ENCODE measurements around the gene SLC22A4.

Gene SLC22A4

GRCh38 chr5:132391247-132391646 lies 97.1 kb downstream of the SLC22A4 start:
- H4K91ac ChIP-seq (ENCODE audit: low read length) = no peak overlapping the region
- no peak overlapping the region for H3K9ac ChIP-seq (ENCODE audit: low read length)
- H2BK5ac ChIP-seq (ENCODE audit: low read depth, low read length, poor library complexity, severe bottlenecking) = no peak overlapping the region
- peaks cover 6% of the 10 kb centered on the region for H3K79me1 ChIP-seq (replicated peaks; ENCODE audit: low read length, poor library complexity, severe bottlenecking)
- H3K4ac ChIP-seq (ENCODE audit: low read depth in 1 of 2, low read length in 2 of 2) = no peak overlapping the region
- DNase-seq = no peak
- H2AFZ ChIP-seq (ENCODE audit: low read depth, low read length) = no peak overlapping the region
- no peak overlapping the region for H3K4me2 ChIP-seq (ENCODE audit: low read length, poor library complexity, severe bottlenecking)
- no peak overlapping the region for H3K18ac ChIP-seq (ENCODE audit: low read depth in 1 of 2, low read length in 2 of 2)
- no peaks in the 10 kb centered on the region for H3K9me3 ChIP-seq (ENCODE audit: control insufficient read depth, low read length)
- 86% methylated on average over 4 of the region's 5 CpGs for WGBS
- peak overlapping the region; percentile 95 for H2AK5ac ChIP-seq (ENCODE audit: low read length, severe bottlenecking)
- no peak overlapping the region for H3K27ac ChIP-seq (ENCODE audit: low read length, poor library complexity, severe bottlenecking)
- H3K4me1 ChIP-seq (ENCODE audit: control insufficient read depth, insufficient read depth, low read depth, low read length) = peaks cover 32% of the 10 kb centered on the region
- H2BK12ac ChIP-seq (ENCODE audit: low read length in 2 of 2) = no peak overlapping the region
- no peak overlapping the region for H3K14ac ChIP-seq (ENCODE audit: low read length in 2 of 2)
- H4K8ac ChIP-seq (ENCODE audit: low read length) = no peak overlapping the region
- H2BK15ac ChIP-seq (ENCODE audit: low read depth, poor library complexity, severe bottlenecking) = no peak overlapping the region
- no peak overlapping the region for H2BK120ac ChIP-seq (ENCODE audit: low read depth, low read length)
- H3K36me3 ChIP-seq (ENCODE audit: control insufficient read depth in 1 of 2, insufficient read depth in 2 of 2, low read depth in 1 of 2, low read length in 2 of 2) = peaks cover 14 to 28% of the 10 kb centered on the region in 2 experiments
- H3K27me3 ChIP-seq (ENCODE audit: control insufficient read depth in 1 of 2, insufficient read depth in 1 of 2, low read length in 2 of 2) = no peaks in the 10 kb centered on the region
- H3K4me3 ChIP-seq (ENCODE audit: insufficient read depth in 1 of 2, low read depth in 1 of 2, low read length in 2 of 2) = no peak overlapping the region
- H3K23ac ChIP-seq (ENCODE audit: low read length in 2 of 2) = no peak overlapping the region

- H3K4ac ChIP-seq (ENCODE audit: low read depth in 1 of 2, low read length in 2 of 2) = peak overlapping the region in 1 of 2 experiments; percentile 58
- DNase-seq = no peak
- H3K27ac ChIP-seq (ENCODE audit: low read length, poor library complexity, severe bottlenecking) = no peak overlapping the region
- peak overlapping the region; percentile 84 for H2AK5ac ChIP-seq (ENCODE audit: low read length, severe bottlenecking)
- H3K27me3 ChIP-seq (ENCODE audit: control insufficient read depth in 1 of 2, insufficient read depth in 1 of 2, low read length in 2 of 2) = no peaks in the 10 kb centered on the region
- H2BK12ac ChIP-seq (ENCODE audit: low read length in 2 of 2) = peak overlapping the region in 1 of 2 experiments; percentile 80
- no peak overlapping the region for H3K4me3 ChIP-seq (ENCODE audit: insufficient read depth in 1 of 2, low read depth in 1 of 2, low read length in 2 of 2)
- H2AFZ ChIP-seq (ENCODE audit: low read depth, low read length) = no peak overlapping the region
- no peaks in the 10 kb centered on the region for H3K9me3 ChIP-seq (ENCODE audit: control insufficient read depth, low read length)
- no peak overlapping the region for H4K8ac ChIP-seq (ENCODE audit: low read length)
- H2BK5ac ChIP-seq (ENCODE audit: low read depth, low read length, poor library complexity, severe bottlenecking) = no peak overlapping the region
- no peak overlapping the region for H4K91ac ChIP-seq (ENCODE audit: low read length)
- peaks cover 14 to 26% of the 10 kb centered on the region in 2 experiments for H3K36me3 ChIP-seq (ENCODE audit: control insufficient read depth in 1 of 2, insufficient read depth in 2 of 2, low read depth in 1 of 2, low read length in 2 of 2)
- H3K9ac ChIP-seq (ENCODE audit: low read length) = no peak overlapping the region
- peaks cover 6% of the 10 kb centered on the region for H3K79me1 ChIP-seq (replicated peaks; ENCODE audit: low read length, poor library complexity, severe bottlenecking)
- H3K23ac ChIP-seq (ENCODE audit: low read length in 2 of 2) = no peak overlapping the region
- no peak overlapping the region for H2BK15ac ChIP-seq (ENCODE audit: low read depth, poor library complexity, severe bottlenecking)
- peaks cover 28% of the 10 kb centered on the region for H3K4me1 ChIP-seq (ENCODE audit: control insufficient read depth, insufficient read depth, low read depth, low read length)
- no peak overlapping the region for H2BK120ac ChIP-seq (ENCODE audit: low read depth, low read length)
- no peak overlapping the region for H3K14ac ChIP-seq (ENCODE audit: low read length in 2 of 2)
- no peak overlapping the region for H3K4me2 ChIP-seq (ENCODE audit: low read length, poor library complexity, severe bottlenecking)
- H3K18ac ChIP-seq (ENCODE audit: low read depth in 1 of 2, low read length in 2 of 2) = no peak overlapping the region
Observed at GRCh38 chr5:132391870-132392269, 97.7 kb downstream of the SLC22A4 start.

- Histone ChIP-seq H3K14ac (ENCODE audit: low read length in 2 of 2) (no peak overlapping the region), H3K27me3 (ENCODE audit: control insufficient read depth in 1 of 2, insufficient read depth in 1 of 2, low read length in 2 of 2) (no peaks in the 10 kb centered on the region), H3K23ac (ENCODE audit: low read length in 2 of 2) (no peak overlapping the region), H3K4me1 (ENCODE audit: control insufficient read depth, insufficient read depth, low read depth, low read length) (peaks cover 26% of the 10 kb centered on the region), H2BK12ac (ENCODE audit: low read length in 2 of 2) (peak overlapping the region in 1 of 2 experiments; percentile 14), H2AK5ac (ENCODE audit: low read length, severe bottlenecking) (peak overlapping the region; percentile 10), H2BK5ac (ENCODE audit: low read depth, low read length, poor library complexity, severe bottlenecking) (no peak overlapping the region), H3K18ac (ENCODE audit: low read depth in 1 of 2, low read length in 2 of 2) (no peak overlapping the region), H3K27ac (ENCODE audit: low read length, poor library complexity, severe bottlenecking) (no peak overlapping the region), H2BK15ac (ENCODE audit: low read depth, poor library complexity, severe bottlenecking) (no peak overlapping the region), H3K4me3 (ENCODE audit: insufficient read depth in 1 of 2, low read depth in 1 of 2, low read length in 2 of 2) (no peak overlapping the region), H2BK120ac (ENCODE audit: low read depth, low read length) (no peak overlapping the region), H3K9ac (ENCODE audit: low read length) (no peak overlapping the region), H3K36me3 (ENCODE audit: control insufficient read depth in 1 of 2, insufficient read depth in 2 of 2, low read depth in 1 of 2, low read length in 2 of 2) (peaks cover 14 to 25% of the 10 kb centered on the region in 2 experiments), H3K4ac (ENCODE audit: low read depth in 1 of 2, low read length in 2 of 2) (no peak overlapping the region), H3K4me2 (ENCODE audit: low read length, poor library complexity, severe bottlenecking) (no peak overlapping the region), H4K91ac (ENCODE audit: low read length) (no peak overlapping the region), H2AFZ (ENCODE audit: low read depth, low read length) (no peak overlapping the region), H3K79me1 (replicated peaks; ENCODE audit: low read length, poor library complexity, severe bottlenecking) (peaks cover 6% of the 10 kb centered on the region), H4K8ac (ENCODE audit: low read length) (no peak overlapping the region), H3K9me3 (ENCODE audit: control insufficient read depth, low read length) (no peaks in the 10 kb centered on the region)
- WGBS = 98% methylated on average over 7 of the region's 8 CpGs
- no peak for DNase-seq
Observed at GRCh38 chr5:132392411-132392810, 98.2 kb downstream of the SLC22A4 start.

GRCh38 chr5:132392978-132393825 lies 99.0 kb downstream of the SLC22A4 start:
- H2BK12ac ChIP-seq (ENCODE audit: low read length in 2 of 2) = peak overlapping the region in 1 of 2 experiments; percentile 15
- H2AK5ac ChIP-seq (ENCODE audit: low read length, severe bottlenecking) = peak overlapping the region; percentile 14
- H3K4me1 ChIP-seq (ENCODE audit: control insufficient read depth, insufficient read depth, low read depth, low read length) = peaks cover 23% of the 10 kb centered on the region
- peaks cover 6% of the 10 kb centered on the region for H3K79me1 ChIP-seq (replicated peaks; ENCODE audit: low read length, poor library complexity, severe bottlenecking)
- no peak overlapping the region for H3K9ac ChIP-seq (ENCODE audit: low read length)
- H3K4ac ChIP-seq (ENCODE audit: low read depth in 1 of 2, low read length in 2 of 2) = no peak overlapping the region
- H3K27ac ChIP-seq (ENCODE audit: low read length, poor library complexity, severe bottlenecking) = no peak overlapping the region
- 100% methylated on average over 4 of the region's 6 CpGs for WGBS
- H3K36me3 ChIP-seq (ENCODE audit: control insufficient read depth in 1 of 2, insufficient read depth in 2 of 2, low read depth in 1 of 2, low read length in 2 of 2) = peaks cover 14 to 25% of the 10 kb centered on the region in 2 experiments
- no peak overlapping the region for H3K18ac ChIP-seq (ENCODE audit: low read depth in 1 of 2, low read length in 2 of 2)
- no peak overlapping the region for H2BK15ac ChIP-seq (ENCODE audit: low read depth, poor library complexity, severe bottlenecking)
- H4K91ac ChIP-seq (ENCODE audit: low read length) = no peak overlapping the region
- H3K23ac ChIP-seq (ENCODE audit: low read length in 2 of 2) = no peak overlapping the region
- no peak overlapping the region for H2BK120ac ChIP-seq (ENCODE audit: low read depth, low read length)
- no peak for DNase-seq
- no peak overlapping the region for H3K14ac ChIP-seq (ENCODE audit: low read length in 2 of 2)
- no peak overlapping the region for H2BK5ac ChIP-seq (ENCODE audit: low read depth, low read length, poor library complexity, severe bottlenecking)
- H3K9me3 ChIP-seq (ENCODE audit: control insufficient read depth, low read length) = no peaks in the 10 kb centered on the region
- H3K4me3 ChIP-seq (ENCODE audit: insufficient read depth in 1 of 2, low read depth in 1 of 2, low read length in 2 of 2) = no peak overlapping the region
- H2AFZ ChIP-seq (ENCODE audit: low read depth, low read length) = no peak overlapping the region
- H3K4me2 ChIP-seq (ENCODE audit: low read length, poor library complexity, severe bottlenecking) = no peak overlapping the region
- H4K8ac ChIP-seq (ENCODE audit: low read length) = no peak overlapping the region
- no peaks in the 10 kb centered on the region for H3K27me3 ChIP-seq (ENCODE audit: control insufficient read depth in 1 of 2, insufficient read depth in 1 of 2, low read length in 2 of 2)
